Measurements from ENCODE around the gene CXCR4.
"Not testable (repeated sequence)": the region's sequence is repeated elsewhere in the genome, so short reads cannot be mapped to it uniquely, and the experiment has no call there.

The CXCR4 gene

DNA sequence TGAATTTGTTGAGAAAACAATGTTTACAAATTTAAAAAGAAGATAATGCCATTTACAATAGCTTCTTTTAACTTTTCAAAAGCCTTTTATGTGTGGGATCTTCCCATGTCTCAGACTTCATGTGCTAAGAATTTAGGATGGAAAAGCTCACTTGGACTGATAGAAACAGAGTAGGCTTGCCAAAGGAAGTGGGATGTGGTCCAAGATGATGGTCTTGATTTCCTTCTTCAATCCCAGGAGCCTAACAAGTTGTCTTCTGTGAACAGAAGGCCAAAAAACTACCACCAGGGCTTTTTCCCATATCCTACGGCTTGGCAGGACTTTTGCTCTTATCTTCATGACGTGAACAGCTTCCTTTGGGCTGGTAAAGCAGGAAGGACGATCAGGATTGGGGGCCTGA is 9.5 kb downstream of the CXCR4 start:
- Histone ChIP-seq H4K20me1 (peaks cover 0 to 12% (median 2%) of the 10 kb centered on the region in 11 experiments; a peak in 9 of 22 replicates), H3K9me3 (replicated peaks in 1 of 11) (no peaks in the 10 kb centered on the region; a peak in 1 of 22 replicates), H3K4me2 (peak overlapping the region in 9 of 11 experiments; percentile 15 to 72 (median 45); a peak in 12 of 22 replicates), H3K27ac (no peak overlapping the region), H3K27me3 (no peaks in the 10 kb centered on the region), H3K36me3 (peaks cover 0 to 12% (median 5%) of the 10 kb centered on the region in 11 experiments; a peak in 19 of 22 replicates), H3K4me1 (peaks cover 30 to 50% (median 39%) of the 10 kb centered on the region in 10 experiments), H3K4me3 (no peak overlapping the region), H3K9ac (no peak overlapping the region)
- TF ChIP-seq Cebpa-rat (IDR thresholded peaks at IDR 0.05): no peak

GRCh38 chr2:136107051-136108033 is 10.6 kb downstream of the CXCR4 start:
- TF ChIP-seq Cebpa-rat (IDR thresholded peaks at IDR 0.05): no peak
- Histone ChIP-seq H3K9me3 (replicated peaks in 1 of 11) (no peaks in the 10 kb centered on the region; a peak in 1 of 22 replicates), H3K27ac (peak overlapping the region in 5 of 11 experiments; percentile 18 to 64 (median 42); a peak in 6 of 22 replicates), H3K36me3 (peaks cover 0 to 1% (median 0%) of the 10 kb centered on the region in 11 experiments; a peak in 3 of 22 replicates), H3K27me3 (no peaks in the 10 kb centered on the region), H3K9ac (peak overlapping the region in 3 of 11 experiments; percentile 8 to 49 (median 47); a peak in 3 of 22 replicates), H3K4me2 (peak overlapping the region; percentile 27 to 72 (median 55)), H3K4me3 (no peak overlapping the region), H4K20me1 (peaks cover 0 to 5% (median 0%) of the 10 kb centered on the region in 11 experiments; a peak in 3 of 22 replicates), H3K4me1 (peaks cover 24 to 39% (median 31%) of the 10 kb centered on the region in 10 experiments)

GRCh38 chr2:136106505-136106904 is 11.4 kb downstream of the CXCR4 start:
- H3K36me3 ChIP-seq: no peaks in the 10 kb centered on the region
- no peaks in the 10 kb centered on the region; a peak in 1 of 22 replicates for H3K9me3 ChIP-seq (replicated peaks in 1 of 11)
- H3K27me3 ChIP-seq: no peaks in the 10 kb centered on the region
- TF ChIP-seq Cebpa-rat (IDR thresholded peaks at IDR 0.05): no peak
- peak overlapping the region; percentile 27 to 72 (median 55); a peak in 20 of 22 replicates for H3K4me2 ChIP-seq
- peak overlapping the region in 2 of 11 experiments; percentile 47 to 49; a peak in 3 of 22 replicates for H3K9ac ChIP-seq
- H3K4me3 ChIP-seq: no peak overlapping the region
- peaks cover 23 to 36% (median 29%) of the 10 kb centered on the region in 10 experiments for H3K4me1 ChIP-seq
- peak overlapping the region in 5 of 11 experiments; percentile 18 to 64 (median 42); a peak in 6 of 22 replicates for H3K27ac ChIP-seq
- H4K20me1 ChIP-seq: peaks cover 0 to 5% (median 0%) of the 10 kb centered on the region in 11 experiments; a peak in 1 of 22 replicates

- peaks cover 0 to 5% (median 0%) of the 10 kb centered on the region in 11 experiments; a peak in 1 of 22 replicates for H4K20me1 ChIP-seq
- H3K9ac ChIP-seq: no peak overlapping the region
- TF ChIP-seq Cebpa-rat (IDR thresholded peaks at IDR 0.05): no peak
- H3K27ac ChIP-seq: no peak overlapping the region
- H3K9me3 ChIP-seq (replicated peaks in 1 of 11): no peaks in the 10 kb centered on the region
- H3K36me3 ChIP-seq: no peaks in the 10 kb centered on the region
- no peaks in the 10 kb centered on the region for H3K27me3 ChIP-seq
- no peak overlapping the region for H3K4me2 ChIP-seq
- peaks cover 12 to 30% (median 24%) of the 10 kb centered on the region in 10 experiments for H3K4me1 ChIP-seq
- H3K4me3 ChIP-seq: no peak overlapping the region
Observed at GRCh38 chr2:136104977-136105376, 13.0 kb downstream of the CXCR4 start.

DNA sequence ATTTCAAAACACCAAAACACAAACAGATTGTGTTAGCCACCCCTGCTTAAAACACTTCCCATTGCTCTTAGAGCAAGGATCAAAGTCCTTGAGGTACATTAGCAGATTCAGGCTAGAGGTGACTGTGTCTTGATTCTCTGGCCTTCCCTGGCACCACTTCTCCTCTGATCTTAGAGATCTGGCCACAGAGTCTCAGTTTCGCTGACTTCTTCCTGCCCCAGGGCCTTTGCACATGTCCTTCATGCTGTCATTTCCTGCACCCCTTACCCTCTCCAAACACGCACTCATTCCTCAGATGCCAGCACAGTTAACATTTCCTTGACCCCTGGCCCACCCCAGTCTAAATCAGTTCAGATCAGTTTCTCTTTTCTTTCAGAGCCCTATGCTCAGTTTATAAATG is 16.9 kb downstream of the CXCR4 start:
- H3K27me3 ChIP-seq: no peaks in the 10 kb centered on the region
- H4K20me1 ChIP-seq: no peaks in the 10 kb centered on the region
- 0 out of 20 replicates have a peak, but pooled peaks cover 0 to under 1% (median 0%) of the 10 kb centered on the region in 10 experiments for H3K4me1 ChIP-seq
- H3K9me3 ChIP-seq (replicated peaks in 1 of 11): no peaks in the 10 kb centered on the region
- no peak overlapping the region for H3K27ac ChIP-seq
- TF ChIP-seq Cebpa-rat (IDR thresholded peaks at IDR 0.05): no peak
- H3K4me2 ChIP-seq: no peak overlapping the region
- no peaks in the 10 kb centered on the region for H3K36me3 ChIP-seq
- no peak overlapping the region for H3K9ac ChIP-seq
- H3K4me3 ChIP-seq: no peak overlapping the region

DNA sequence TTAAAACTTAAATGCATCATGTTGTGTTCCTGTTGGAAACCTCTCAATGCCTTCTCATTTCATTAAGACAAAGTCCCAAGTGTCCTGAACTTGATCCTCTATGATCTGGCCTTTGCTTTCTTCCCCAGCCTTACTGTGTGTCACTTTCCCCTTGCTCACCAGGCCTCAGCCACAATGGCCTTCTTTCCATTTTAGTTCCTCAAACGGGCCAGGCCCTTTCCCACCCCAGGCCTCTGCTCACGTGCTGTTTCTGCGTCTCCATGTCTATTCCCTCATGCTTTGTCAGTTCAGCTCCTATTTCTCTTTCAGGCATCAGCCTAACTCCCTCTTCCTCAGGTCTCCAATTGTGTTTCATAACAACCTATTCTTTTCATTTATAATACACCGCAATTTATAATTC is 19.5 kb downstream of the CXCR4 start:
- H3K4me1 ChIP-seq: no peaks in the 10 kb centered on the region
- H4K20me1 ChIP-seq: no peaks in the 10 kb centered on the region
- no peak overlapping the region for H3K4me3 ChIP-seq
- no peak overlapping the region for H3K27ac ChIP-seq
- TF ChIP-seq Cebpa-rat (IDR thresholded peaks at IDR 0.05): no peak
- no peaks in the 10 kb centered on the region for H3K36me3 ChIP-seq
- H3K9ac ChIP-seq: no peak overlapping the region
- no peaks in the 10 kb centered on the region for H3K27me3 ChIP-seq
- H3K9me3 ChIP-seq (replicated peaks in 1 of 11): no peaks in the 10 kb centered on the region
- peak overlapping the region in 1 of 11 experiments; percentile 3; a peak in 1 of 22 replicates for H3K4me2 ChIP-seq

- Histone ChIP-seq H3K4me2 (no peak overlapping the region), H3K9me3 (replicated peaks in 1 of 11) (peaks cover 6 to 14% (median 8%) of the 10 kb centered on the region in 11 experiments; a peak in 17 of 22 replicates), H4K20me1 (no peaks in the 10 kb centered on the region), H3K36me3 (no peaks in the 10 kb centered on the region), H3K9ac (no peak overlapping the region), H3K27me3 (no peaks in the 10 kb centered on the region), H3K4me3 (no peak overlapping the region), H3K4me1 (no peaks in the 10 kb centered on the region), H3K27ac (no peak overlapping the region)
- TF ChIP-seq Cebpa-rat (IDR thresholded peaks at IDR 0.05): no peak
Observed at GRCh38 chr2:136093583-136093982, 24.4 kb downstream of the CXCR4 start.

DNA sequence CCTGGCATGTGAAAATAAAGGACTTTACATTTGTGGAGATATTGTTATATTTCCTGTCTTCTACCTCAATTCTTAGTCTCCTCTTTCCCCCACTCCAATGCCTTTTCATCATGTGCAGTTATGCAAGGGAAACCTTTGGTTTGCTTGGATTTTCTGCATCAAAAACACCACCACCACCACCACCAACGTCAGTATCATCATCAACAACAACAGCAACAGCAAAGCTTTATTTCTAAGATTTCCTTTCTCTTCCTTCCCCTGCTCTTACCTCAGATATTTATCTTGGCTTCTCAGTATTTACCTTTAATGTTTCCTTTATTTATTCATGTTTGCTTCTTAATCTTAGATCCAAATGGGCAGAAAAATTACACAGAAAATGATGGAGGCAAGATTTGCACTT is 26.1 kb downstream of the CXCR4 start:
- no peaks in the 10 kb centered on the region for H3K36me3 ChIP-seq
- no peak overlapping the region for H3K27ac ChIP-seq
- no peak overlapping the region for H3K4me2 ChIP-seq
- H3K9ac ChIP-seq: no peak overlapping the region
- no peaks in the 10 kb centered on the region for H3K27me3 ChIP-seq
- peaks cover 0 to 3% (median 0%) of the 10 kb centered on the region in 10 experiments; a peak in 3 of 20 replicates for H3K4me1 ChIP-seq
- H3K9me3 ChIP-seq (replicated peaks in 1 of 11): peaks cover 17 to 28% (median 22%) of the 10 kb centered on the region in 11 experiments
- no peak overlapping the region for H3K4me3 ChIP-seq
- H4K20me1 ChIP-seq: no peaks in the 10 kb centered on the region
- no peak for TF ChIP-seq Cebpa-rat (IDR thresholded peaks at IDR 0.05)

DNA sequence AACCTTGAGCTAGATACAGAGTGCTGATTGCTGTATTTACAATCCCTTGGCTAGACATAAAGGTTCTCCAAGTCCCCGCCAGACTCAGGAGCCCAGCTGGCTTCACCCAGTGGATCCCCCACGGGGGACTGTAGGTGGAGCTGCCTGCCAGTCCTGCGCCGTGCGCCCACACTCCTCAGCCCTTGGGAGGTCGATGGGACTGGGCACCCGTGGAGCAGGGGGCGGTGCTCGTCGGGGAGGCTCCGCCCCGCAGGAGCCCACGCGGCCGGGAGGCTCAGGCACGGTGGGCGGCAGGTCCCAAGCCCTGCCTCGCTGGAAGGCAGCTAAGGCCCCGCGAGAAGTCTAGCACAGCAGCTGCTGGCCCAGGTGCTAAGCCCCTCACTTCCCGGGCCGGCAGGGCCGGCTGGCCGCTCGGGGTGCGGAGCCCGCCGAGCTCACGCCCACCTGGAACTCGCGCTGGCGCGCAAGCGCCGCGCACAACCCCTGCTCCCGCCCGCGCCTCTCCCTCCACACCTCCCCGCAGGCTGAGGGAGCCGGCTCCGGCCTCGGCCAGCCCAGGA is 30.0 kb downstream of the CXCR4 start:
- H4K20me1 ChIP-seq, H3K4me3 ChIP-seq: not testable (repeated sequence)

More for the DNA sequence above, 30.0 kb downstream of the CXCR4 start:
- not testable (repeated sequence) for H3K27ac ChIP-seq, H3K9ac ChIP-seq, H3K27me3 ChIP-seq, H3K4me2 ChIP-seq, H3K36me3 ChIP-seq, H3K4me1 ChIP-seq
- peaks cover 17 to 28% (median 22%) of the 10 kb centered on the region in 11 experiments for H3K9me3 ChIP-seq (replicated peaks in 1 of 11)

Measured in BLaER1 treated with 17β-estradiol and CSF1 and Interleukin-3, amounts not matched to agents 10 nM and 100 nM (cell line).